Measurements from ENCODE around the gene HAUS3.

- TF ChIP-seq, protein P1, sequence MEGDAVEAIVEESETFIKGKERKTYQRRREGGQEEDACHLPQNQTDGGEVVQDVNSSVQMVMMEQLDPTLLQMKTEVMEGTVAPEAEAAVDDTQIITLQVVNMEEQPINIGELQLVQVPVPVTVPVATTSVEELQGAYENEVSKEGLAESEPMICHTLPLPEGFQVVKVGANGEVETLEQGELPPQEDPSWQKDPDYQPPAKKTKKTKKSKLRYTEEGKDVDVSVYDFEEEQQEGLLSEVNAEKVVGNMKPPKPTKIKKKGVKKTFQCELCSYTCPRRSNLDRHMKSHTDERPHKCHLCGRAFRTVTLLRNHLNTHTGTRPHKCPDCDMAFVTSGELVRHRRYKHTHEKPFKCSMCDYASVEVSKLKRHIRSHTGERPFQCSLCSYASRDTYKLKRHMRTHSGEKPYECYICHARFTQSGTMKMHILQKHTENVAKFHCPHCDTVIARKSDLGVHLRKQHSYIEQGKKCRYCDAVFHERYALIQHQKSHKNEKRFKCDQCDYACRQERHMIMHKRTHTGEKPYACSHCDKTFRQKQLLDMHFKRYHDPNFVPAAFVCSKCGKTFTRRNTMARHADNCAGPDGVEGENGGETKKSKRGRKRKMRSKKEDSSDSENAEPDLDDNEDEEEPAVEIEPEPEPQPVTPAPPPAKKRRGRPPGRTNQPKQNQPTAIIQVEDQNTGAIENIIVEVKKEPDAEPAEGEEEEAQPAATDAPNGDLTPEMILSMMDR (CRISPR knock-in tag; IDR thresholded peaks at IDR 0.05), result no peak
- TF ChIP-seq, protein P2, sequence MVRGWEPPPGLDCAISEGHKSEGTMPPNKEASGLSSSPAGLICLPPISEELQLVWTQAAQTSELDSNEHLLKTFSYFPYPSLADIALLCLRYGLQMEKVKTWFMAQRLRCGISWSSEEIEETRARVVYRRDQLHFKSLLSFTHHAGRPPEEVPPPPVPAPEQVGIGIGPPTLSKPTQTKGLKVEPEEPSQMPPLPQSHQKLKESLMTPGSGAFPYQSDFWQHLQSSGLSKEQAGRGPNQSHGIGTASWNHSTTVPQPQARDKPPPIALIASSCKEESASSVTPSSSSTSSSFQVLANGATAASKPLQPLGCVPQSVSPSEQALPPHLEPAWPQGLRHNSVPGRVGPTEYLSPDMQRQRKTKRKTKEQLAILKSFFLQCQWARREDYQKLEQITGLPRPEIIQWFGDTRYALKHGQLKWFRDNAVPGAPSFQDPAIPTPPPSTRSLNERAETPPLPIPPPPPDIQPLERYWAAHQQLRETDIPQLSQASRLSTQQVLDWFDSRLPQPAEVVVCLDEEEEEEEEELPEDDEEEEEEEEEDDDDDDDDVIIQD (CRISPR knock-in tag; IDR thresholded peaks at IDR 0.05; ENCODE audit: low read depth), result no peak
- no peak for TF ChIP-seq KLF15 (CRISPR knock-in tag; IDR thresholded peaks at IDR 0.05; ENCODE audit: borderline replicate concordance)
- no peak for TF ChIP-seq RXRB (CRISPR knock-in tag; IDR thresholded peaks at IDR 0.05; ENCODE audit: borderline replicate concordance)
- no peak for TF ChIP-seq NFIC (IDR thresholded peaks at IDR 0.05; ENCODE audit: low read length)
- TF ChIP-seq RFX5 (IDR thresholded peaks at IDR 0.05; ENCODE audit: low read depth, low read length), result no peak
- no peak for TF ChIP-seq EEA1 (CRISPR knock-in tag; IDR thresholded peaks at IDR 0.05; ENCODE audit: borderline replicate concordance)
- TF ChIP-seq NFATC3 (CRISPR knock-in tag; IDR thresholded peaks at IDR 0.05), result no peak
- TF ChIP-seq EZH2 (conservative IDR thresholded peaks at IDR 0.05; ENCODE audit: low read depth, low read length), result no peak
These were observed 18.6 kb upstream of the HAUS3 start for GRCh38 chr4:2260344-2261109.

Data from HepG2 (cell line).